ENCODE data around the gene WDR59.
"Not testable (repeated sequence)": the region's sequence is repeated elsewhere in the genome, so short reads cannot be mapped to it uniquely, and the experiment has no call there.

The WDR59 gene

DNA sequence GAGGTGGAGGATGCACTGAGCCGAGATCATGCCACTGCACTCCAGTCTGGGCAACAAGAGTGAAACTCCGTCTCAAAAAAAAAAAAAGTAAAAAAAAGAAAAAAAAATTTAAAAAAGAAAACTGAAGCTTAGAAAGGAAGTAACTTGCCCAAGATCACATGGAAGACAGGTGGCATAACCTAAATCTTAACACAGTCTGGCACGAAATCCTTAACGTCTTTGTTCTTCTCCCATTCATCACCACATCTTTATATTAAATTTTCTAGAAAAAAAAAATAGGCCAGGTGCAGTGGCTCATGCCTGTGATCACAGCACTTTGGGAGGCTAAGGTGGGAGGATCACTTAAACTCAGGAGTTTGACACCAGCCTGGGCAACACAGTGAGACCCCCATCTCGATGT, 9.3 kb downstream of the WDR59 start:
- DNase-seq (ENCODE audit: low spot score) = no peak

DNA sequence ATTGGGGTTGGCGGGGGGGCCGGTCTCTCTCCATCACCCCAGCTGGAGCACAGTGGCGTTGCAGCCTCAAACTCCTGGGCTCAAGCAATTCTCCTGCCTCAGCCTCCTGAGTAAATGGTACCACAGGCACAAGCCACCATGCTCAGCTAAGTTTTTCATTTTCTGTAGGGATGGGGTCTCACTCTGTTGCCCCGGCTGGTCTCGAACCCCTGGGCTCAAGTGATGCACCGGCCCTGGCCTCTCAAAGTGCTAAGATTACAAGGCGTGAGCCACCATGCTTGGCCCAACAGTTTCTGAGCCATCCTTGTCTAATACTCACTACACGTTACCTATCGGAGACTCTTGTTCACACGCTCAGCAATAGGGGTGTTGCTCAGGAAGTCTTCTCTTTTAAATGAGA, 11.6 kb downstream of the WDR59 start:
- DNase-seq (ENCODE audit: low spot score) = no peak

DNA sequence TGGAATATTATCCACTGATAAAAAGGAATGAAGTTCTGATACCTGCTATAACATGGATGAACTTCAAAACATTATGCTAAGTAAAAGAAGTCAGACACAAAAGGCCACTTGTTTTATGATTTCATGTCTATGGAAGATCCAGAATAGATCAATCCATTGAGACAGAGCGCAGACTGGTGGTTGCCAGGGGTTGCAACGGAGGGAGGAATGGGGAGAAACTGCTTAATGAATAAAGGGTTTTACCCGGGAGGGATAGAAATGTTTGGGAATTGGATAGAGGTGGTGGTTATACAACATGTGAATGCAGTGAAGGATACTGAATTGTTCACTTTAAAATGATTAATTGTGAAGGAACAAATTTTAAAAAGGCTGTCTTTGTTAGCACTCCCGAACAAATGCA, 30.2 kb downstream of the WDR59 start:
- DNase-seq (ENCODE audit: low spot score) = no peak

DNA sequence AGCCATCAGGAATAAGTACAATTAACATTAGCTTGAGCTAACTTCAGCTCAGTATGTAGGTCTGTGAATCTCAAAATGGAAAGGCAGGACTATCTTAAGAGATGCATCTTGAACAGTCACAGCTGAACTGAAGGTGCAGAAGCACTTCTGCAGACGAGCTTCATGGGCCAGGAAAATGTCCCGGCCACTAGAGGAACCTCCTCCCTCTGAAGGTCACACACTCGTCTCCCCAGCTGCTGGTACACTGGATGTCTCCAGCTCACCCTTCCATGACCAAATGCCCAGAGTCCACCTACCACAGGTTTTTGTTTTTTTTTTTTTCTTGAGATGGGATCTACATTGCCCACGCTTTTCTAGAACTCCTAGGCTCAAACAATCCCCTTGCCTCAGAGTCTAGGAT, 33.2 kb downstream of the WDR59 start:
- DNase-seq (ENCODE audit: low spot score) = peak; percentile 28

DNA sequence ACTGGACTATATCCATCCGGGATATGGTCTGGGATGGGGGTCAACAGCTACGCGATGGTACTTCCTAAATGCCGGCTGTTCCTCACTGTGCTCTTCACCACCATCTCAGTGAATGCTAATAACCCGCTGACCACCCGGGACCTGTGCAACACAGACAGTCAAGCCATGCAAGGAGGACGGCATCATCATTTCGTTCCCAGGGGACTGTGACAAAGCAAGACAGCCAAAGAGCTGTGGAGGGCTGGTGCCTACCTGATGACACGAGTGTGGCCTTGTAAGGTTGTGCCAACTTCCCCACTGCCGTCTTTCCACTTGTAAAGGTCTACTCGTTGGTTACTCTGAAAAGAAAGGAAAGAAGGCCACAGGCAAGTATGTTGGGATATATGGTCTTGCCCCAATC, 33.7 kb downstream of the WDR59 start:
- no peak for DNase-seq (ENCODE audit: low spot score)

DNA sequence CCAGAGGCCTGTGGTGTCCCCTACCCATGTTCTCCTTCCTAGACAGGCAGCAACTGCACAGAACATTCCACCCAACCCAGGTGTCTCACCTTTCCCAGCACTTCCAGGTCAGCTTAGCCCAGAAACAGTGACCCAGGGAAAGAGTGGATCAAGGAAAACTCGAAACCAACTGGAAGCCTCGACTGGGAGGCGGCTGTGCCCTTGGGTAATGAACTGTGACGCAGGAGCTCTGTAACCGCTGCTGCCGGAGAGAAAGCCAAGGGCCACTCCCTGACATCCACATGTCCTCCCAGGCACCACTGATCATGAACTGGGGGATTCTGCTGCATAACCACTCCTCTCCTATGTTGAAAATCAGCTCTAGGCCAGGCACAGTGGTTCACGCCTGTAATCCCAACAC, 34.4 kb downstream of the WDR59 start:
- peak; percentile 56 for DNase-seq (ENCODE audit: low spot score)

DNA sequence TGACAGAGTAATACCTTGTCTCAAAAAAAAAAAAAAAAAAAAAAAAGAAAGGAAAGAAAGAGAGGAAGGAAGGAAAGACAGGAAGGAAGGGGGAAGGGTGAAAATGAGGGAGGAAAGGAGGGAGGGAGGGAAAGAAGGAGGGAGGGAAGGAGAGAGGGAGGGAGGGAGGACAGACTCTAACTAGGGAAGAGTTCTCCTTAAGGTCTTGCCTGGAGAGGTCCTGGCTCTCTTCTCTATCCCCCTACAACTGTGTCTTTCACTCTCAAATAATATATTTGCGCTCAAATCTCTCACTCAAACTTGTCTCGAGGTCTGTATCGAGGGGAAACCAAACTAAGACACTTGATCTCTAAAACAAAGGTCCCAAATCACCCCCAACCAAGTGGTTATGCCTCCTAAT, 35.6 kb downstream of the WDR59 start:
- no peak for DNase-seq (ENCODE audit: low spot score)

DNA sequence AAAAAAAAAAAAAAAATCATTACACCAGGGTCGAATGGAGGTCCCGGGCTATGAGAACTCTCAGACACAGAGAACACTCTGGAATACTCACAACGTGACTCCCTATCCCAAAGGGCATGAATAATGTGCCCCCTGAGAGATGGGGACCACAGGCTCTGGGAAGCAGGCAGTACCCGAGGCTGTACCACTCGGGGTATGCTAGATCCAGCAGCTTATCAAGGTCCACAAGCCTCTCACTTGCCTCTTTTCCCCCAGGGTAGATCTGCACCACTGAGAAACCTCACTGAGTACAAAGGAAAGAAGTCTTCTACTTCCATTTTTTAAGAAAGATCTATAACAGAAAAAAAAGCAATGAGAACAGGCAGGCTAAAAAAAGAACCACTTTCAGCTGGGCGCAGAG, 40.5 kb downstream of the WDR59 start:
- DNase-seq (ENCODE audit: low spot score) = no peak

DNA sequence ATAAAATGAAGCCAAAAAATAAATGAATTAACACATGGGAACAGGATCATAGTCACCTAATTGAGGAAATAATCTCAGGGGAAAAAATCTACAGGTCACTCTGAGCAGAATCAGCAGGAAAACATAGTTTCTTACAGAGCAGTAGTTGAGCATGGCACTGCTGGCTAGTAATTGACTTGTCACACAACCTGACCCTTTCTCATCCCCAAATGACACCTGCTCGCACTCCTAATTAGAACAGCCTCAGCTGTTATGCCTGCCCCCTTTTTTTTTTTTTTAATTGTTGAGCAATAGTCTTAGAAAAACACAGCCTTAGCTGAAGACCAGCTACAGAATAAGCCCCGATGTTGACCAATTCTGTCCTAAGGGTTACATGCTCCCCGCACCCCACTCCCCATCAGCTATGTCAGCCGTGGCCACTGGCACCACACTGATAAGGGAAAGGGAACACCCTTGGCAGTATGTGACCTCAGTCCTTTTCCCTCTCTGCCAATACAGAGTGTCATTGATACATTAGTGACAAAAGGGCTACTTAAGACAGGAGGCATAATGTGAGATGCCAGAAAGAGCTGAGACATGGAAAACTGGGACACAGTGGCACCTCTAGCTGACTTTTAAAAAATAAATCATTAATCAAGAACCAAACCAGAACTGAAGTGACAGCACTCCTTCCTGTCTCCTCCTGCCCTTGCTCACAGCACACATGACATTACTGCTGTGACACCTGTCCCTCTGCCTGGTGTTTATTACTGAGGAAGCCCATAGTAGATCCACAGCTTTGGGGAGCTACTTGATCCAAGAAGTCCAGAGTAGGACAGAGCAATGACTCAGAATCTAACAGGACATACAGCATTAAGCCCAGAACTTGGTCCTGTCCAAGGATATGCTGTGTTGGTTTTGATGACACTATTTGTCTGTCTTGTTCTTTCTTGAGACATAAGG, 41.7 kb downstream of the WDR59 start:
- DNase-seq (ENCODE audit: low spot score) = no peak

DNA sequence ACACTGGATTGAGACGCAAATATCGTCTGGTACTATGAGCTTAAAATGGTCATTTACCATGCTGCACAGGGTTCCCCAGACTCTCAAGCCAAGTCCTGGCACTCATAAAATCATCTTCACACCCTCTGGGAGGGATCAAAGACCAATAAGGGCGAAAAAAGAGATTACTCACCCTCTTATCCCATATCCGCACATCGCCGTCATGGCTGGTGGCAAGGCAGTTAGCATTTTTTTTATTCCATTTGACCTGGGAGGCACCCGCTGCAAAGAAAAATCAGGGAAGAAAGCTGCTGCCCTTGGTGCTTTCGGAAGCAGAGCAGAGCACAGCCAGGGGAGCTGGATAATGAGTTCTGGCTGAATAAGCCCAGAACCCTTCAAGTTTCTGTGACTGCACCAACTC, 42.4 kb downstream of the WDR59 start:
- no peak for DNase-seq (ENCODE audit: low spot score)

DNA sequence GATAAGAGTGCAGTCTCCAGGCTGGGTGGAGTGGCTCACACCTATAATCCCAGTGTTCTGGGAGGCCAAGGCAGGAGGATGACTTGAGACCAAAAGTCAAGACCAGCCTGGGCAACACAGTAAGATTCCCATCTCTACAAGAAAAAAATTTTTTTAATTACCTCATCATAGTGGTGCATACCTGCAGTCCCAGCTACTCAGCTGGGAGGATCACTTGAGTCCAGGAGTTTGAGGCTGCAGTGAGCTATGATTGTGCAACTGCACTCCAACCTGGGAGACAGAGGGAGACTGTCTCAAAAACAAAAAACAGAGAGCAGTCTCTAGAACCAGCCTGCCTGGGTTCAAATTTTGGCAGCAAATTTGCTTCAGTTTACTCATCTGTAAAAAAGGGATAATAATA, 45.2 kb downstream of the WDR59 start:
- no peak for DNase-seq (ENCODE audit: low spot score)

DNA sequence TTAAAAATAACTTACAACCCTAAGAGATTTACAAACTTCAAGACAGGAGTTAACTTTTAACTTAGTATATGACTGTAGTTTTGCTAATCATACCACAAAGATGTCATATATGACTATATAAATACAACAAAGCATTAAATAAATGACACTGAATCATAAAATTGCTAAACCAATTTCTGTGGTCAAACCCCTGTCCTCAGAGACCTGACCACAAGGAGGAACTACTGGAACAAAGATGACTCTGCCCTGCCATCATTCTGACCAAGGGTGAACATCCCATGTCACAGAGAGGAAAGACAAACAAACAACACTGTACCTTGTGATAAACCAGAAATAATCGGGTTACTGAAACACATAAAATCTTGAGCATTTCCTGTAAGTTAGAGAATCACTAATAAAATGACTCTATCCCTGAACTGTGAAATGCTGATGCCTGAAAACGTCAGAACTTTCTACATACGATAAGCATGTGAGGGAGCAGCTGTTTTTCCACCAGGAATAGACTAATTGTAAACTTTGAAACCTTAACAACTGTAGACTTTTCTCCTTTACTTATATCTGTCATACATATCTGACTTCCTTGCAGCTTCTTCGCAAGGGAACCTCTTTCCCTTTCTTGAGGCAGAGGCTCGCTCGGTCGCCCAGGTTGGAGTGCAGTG, 47.9 kb downstream of the WDR59 start:
- peak; percentile 89 for DNase-seq (ENCODE audit: low spot score)

DNA sequence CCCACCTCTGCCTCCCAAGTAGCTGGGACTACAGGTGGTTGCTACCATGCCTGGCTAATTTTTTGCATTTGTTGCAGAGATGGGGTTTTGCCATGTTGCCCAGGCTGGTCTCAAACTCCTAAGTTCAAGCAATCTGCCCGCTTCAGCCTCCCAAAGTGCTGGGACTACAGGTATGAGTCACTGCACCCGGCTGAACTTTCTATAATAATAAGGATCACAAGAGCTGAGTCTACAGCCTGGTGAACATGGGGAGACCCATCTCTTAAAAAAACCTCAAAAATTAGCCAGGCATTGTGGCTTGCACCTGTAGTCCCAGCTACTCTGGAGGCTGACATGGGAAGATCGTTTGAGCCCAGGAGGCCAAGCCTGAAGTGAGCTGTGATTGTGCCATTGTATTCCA, 53.5 kb downstream of the WDR59 start:
- no peak for DNase-seq (ENCODE audit: low spot score)

DNA sequence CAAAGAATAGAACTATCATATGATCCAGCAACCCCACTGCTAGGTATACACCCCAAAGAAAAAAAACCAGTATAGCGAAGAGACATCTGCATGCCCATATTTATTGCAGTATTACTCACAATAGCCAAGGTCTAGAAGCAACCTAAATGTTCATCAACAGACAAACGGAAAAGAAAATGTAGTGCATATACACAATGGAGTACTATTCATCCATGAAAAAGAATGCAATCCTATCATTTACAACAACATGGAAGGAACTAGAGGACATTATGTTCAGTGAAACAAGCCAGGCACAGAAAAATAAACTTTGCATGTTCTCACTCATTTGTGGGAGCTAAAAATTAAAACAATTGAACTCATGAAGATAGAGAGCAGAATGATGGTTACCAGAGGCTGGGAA, 55.3 kb downstream of the WDR59 start:
- DNase-seq (ENCODE audit: low spot score) = no peak

DNA sequence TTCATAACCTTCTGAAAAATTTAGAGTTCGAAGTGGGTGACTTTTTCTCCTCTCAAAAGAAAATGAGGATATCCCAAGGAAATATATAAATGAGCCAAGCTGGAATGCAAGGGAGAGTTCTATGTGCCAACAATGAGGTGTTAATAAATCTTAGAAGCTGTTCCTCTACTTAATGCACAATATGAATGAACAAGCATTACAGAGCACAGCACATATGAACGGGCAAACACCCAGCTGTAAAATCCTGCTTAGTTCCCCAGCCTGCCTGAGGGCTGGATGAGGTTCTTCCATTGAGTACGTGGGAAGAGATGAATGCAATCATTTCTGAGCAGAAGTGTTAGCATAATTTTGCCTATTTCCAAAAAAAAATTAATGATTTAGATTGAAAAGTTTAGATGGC, 58.1 kb downstream of the WDR59 start:
- no peak for DNase-seq (ENCODE audit: low spot score)

DNA sequence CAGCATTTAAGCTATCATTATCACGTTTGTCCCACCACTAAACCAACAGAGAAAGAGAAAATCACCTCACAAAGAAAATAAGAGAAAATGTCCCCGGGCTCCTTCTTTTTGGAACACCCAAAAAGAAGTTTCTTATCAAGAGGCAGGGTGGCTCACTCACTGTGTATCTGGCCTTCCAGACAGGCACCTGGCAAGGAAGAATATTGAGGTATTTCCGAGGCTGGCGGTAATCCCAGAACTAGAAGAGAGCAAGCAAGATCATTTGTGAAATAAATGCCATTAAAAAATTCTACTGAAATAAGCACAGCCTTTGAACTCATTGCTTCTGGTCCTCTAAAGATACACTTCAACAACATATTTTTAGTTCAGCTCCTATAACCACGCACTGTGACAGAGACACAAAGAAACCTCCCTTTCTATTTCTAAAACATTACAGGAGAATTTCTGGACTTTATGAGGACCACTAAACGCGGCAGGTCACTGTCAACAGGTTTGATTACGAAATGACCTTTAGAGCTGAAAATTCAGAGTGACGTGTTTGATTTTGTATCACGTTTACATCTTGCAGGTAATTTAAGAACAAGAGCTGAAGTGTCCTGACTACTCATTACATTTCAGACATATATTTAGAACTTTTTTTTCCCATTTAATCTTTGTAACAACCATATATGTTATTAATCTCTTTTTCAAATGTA, 61.0 kb downstream of the WDR59 start:
- DNase-seq (ENCODE audit: low spot score) = no peak

DNA sequence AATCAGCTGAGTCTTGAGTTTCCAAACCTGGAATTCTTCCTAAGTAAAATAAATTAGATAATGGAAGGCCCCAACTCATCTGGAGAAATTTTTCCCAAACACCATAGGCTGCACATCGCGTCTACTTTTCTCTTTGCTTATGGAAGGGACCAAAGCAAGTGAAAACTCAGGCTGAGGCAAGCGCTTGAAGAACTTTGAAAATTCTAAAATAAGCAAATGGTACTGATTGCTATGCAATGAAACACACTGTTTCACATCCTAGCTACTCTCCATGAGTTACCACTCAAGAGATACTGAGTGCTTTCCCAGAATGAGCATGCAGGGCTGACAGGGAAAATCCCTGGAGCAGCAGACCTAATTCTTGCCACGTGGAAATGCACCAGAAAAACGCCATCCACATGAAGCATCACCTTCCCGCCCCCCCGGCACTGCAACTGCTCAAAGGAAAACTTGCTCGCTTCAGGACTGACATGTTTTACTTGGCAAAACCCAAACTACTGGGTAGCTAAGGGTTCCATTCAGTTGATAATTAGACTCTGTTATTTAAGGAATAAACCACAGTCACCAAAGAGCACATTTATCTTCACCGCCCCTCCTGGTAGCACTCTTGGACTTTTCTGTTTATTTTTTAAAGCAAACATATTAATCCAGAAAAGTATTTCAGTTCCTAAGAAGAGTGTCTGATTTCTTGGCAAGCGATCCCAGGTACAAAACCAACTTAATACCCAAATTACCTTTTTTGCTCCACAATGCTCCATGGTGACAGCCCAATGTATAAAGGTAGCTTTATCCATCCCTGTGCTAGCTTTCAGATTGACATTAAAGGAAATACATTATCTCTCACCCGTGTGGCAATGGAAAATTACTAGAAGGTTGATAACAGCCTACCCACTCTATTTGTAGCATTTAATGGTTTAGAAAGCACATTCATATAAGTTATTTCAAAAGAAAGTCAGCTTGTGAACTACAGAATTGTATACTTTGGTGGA, 62.5 kb downstream of the WDR59 start:
- no peak for DNase-seq (ENCODE audit: low spot score)

DNA sequence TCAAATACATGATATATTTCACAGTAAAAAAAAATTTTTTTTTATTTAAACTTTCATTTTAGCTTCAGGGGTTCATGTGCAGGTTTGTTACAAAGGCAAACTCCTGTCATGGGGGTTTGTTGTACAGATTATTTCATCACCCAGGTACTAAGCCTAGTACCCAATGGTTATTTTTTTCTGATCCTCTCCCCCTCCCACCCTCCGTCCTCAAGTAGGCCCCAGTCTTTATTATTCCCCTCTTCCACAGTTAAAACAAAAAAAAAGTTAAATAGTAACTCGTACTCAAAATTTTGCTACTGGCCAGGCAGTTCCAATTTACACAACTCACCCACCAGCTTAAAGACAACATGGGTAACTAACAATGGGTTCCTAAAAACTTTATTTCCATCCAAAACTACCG, 63.9 kb downstream of the WDR59 start:
- DNase-seq (ENCODE audit: low spot score) = no peak

DNA sequence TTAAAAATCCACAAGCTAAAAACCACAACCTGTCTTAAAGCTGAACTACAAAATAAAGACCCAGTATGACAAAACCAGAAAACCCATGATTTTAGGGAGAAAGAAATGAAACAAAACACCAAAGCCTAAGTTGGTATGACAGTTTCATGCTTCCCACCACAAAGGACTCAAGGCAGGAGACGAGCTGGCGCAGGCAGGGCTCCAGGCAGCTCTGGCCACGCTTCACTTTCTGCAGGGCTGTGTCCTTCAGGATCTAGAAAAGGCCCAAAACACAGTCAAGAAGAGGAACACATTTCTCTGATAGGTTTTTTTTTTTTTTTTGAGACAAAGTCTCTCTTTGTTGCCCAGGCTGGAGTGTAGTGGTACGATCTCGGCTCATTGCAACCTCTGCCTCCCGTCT, 75.3 kb downstream of the WDR59 start:
- peak; percentile 10 for DNase-seq (ENCODE audit: low spot score)

DNA sequence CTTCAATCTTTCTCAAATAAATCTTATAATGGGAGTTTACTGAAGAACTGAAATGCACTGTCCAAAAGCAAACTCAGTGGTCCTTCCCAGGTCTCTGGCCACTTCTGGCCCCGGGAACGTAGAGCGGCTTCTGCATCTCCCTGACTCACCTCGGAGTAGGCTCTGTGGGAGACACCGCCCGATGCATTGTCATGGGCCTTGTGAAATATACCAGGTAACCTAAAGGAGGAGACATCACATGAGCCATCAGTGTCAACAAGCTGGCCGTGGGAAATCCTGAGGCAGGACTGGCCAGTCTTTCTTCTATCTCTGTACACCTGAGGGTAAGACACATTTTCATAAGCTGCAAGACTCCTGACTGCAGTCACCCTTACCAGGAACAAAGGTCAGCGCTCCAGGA, 76.2 kb downstream of the WDR59 start:
- DNase-seq (ENCODE audit: low spot score) = not testable (repeated sequence)

DNA sequence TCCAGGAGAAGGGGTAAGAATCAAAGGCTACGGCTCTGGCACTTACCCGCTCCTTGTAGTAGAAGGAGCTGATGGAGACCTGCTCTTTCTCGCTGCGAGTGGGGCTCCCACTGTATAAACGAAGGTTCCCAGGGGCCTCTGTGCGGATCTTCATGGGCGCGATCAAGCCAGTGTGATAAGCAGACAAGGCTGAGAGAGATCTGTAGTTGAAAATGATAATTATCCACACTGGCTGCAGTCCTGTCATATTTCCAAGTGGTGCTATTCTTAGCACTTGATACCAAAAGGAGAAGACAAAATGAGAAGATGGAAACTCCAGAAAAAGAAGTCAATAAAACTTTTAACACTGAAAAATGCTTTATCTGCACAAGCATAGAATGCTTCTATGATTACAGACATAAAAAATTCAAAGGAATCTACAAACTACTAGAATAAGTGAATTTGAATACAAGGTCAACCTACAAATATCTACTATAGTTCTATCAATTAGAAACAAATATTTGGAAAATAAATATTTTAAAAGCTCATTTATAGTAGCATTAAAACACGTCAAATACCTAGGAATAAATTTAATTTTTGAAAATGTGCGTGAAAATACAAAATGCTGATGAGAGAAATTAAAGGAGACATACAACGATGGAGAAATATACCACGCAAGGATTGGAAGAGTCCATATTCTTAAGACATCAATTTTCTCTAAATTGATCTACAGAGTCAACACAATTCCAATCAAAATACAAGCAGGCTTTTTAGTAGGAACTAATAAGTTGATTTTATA, 80.8 kb downstream of the WDR59 start:
- no peak for DNase-seq (ENCODE audit: low spot score)
